Measurements from ENCODE around the gene DUSP2.

The DUSP2 gene

DNA sequence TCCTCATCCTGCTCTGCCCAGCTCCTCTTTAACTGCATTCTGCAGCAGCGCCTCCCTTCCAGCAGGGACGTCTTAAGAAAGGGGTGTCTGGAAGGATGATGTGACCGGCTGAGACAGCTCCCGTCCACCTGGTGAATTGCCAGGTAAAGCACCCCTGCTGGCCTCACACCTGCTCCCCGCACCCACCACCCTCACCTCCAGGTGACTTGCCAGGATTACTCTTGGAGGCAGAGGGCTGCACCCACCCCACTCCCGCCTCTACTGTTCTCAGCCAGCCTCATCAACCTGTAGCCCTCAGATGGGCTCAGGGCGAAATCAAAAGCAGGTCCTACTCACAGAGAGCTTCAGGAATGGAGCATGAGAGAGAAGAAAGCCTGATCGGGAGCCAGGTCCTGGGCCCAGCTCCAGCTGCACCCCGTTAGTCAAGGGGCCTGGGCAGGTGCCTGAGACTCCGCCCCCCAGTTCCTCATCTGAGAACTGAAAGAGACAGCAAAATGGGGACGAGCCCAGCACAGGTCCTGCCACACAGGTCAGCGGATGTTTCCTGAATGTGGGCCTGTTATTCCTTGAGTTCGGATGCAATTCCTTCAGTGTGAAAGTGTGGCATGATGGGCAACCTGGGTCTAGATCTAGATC lies 34.5 kb downstream of the DUSP2 start:
- no peak overlapping the region for H3K4me3 Mint-ChIP-seq
- H3K27me3 Mint-ChIP-seq, result no peaks in the 10 kb centered on the region
- no peaks in the 10 kb centered on the region for H3K9me3 Mint-ChIP-seq (ENCODE audit: low read depth)
- H3K27ac Mint-ChIP-seq, result no peak overlapping the region
- peaks cover 3% of the 10 kb centered on the region for H3K4me1 Mint-ChIP-seq (ENCODE audit: low read depth)
- H3K36me3 Mint-ChIP-seq, result no peaks in the 10 kb centered on the region

DNA sequence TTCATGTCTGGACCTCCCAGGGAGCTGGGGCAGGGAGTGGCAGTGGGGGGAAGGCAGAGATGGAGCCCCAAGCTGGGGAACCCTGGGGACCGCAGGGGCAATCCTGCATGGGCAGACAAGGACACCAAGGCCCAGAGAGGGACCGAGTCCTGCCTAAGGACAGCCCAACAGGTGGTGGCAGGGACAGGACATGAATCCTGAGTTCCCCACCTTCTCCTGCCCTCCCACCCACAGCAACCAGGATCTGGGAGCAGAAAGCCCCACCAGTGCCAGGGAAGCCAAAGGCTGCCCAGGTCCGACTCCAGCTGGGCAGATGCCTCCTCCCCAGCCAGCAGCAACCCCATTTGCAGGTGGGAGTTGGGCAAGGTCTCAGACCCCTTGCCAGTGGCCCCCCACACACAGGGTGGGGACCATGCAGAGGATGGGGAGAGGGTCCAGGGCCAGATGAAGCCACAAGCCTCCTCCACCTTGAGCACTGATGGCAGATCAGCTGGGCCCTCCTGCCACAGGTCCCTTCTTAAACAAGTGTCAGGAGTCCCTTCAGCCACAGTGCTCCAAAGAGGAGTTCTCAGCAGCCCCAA lies 35.2 kb downstream of the DUSP2 start:
- Mint-ChIP-seq H3K27ac (no peak overlapping the region), H3K4me3 (no peak overlapping the region), H3K27me3 (no peaks in the 10 kb centered on the region), H3K9me3 (ENCODE audit: low read depth) (no peaks in the 10 kb centered on the region), H3K4me1 (ENCODE audit: low read depth) (no peaks in the 10 kb centered on the region), H3K36me3 (no peaks in the 10 kb centered on the region)

DNA sequence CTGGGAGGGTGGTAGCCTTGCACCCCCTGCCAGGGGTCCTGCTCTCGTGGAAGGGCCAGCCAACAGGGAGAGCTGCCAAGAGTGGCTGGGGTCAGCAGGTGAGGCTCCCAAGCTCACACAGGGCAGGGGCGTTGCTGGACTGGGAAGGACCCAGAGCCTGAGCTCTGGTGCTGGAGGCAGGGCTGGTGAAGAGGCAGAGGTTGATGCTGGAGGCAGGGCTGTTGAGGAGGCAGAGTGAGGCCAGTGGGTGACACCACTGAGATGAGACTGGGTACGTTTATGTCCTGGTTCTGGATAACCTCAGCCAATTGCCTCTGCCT lies 35.9 kb downstream of the DUSP2 start:
- H3K27ac Mint-ChIP-seq, result no peak overlapping the region
- no peaks in the 10 kb centered on the region for H3K36me3 Mint-ChIP-seq
- H3K4me1 Mint-ChIP-seq (ENCODE audit: low read depth), result no peaks in the 10 kb centered on the region
- no peaks in the 10 kb centered on the region for H3K9me3 Mint-ChIP-seq (ENCODE audit: low read depth)
- H3K4me3 Mint-ChIP-seq, result no peak overlapping the region
- H3K27me3 Mint-ChIP-seq, result no peaks in the 10 kb centered on the region

DNA sequence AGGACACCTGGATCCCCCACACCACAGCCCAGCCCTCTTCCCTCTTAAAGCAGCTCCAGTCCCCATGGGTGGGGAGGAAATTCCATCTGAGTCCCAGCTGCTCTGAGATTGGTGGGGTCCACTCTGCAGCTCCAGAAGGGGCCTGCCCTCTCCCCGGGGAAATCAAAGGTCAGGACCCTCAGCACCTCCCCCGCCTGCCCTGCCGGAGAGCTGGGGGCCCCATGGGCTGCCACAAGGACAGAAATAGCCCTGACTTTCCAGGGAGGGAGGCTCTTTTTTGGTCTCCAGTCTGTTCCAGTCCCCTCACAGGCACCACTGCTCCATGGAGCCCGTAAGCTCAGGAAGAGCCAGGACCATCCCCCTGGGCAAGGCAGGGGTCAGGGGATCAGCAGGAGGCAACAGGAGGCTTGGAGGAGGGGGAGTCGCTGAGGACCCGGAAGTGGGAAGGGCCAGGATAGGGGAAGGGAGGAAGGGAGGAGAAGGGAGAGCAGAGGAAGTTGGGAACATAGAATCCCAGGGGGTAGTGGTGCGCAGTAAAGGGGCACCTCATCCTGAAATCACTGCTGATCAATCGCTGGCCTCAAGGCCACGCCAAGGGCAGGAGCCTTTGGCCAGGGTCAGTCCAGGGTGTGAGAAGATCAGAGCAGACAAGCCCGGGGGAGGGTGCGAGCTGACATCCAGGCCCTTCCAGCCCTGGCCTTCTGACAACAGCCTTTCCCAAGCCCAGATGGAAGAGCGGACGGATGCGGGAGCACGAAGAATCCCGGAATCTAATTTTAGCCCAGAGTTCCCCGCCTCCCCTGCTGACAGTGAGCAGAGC lies 36.5 kb downstream of the DUSP2 start:
- no peaks in the 10 kb centered on the region for H3K4me1 Mint-ChIP-seq (ENCODE audit: low read depth)
- H3K27ac Mint-ChIP-seq, result no peak overlapping the region
- no peaks in the 10 kb centered on the region for H3K27me3 Mint-ChIP-seq
- no peak overlapping the region for H3K4me3 Mint-ChIP-seq
- no peaks in the 10 kb centered on the region for H3K36me3 Mint-ChIP-seq
- H3K9me3 Mint-ChIP-seq (ENCODE audit: low read depth), result no peaks in the 10 kb centered on the region

DNA sequence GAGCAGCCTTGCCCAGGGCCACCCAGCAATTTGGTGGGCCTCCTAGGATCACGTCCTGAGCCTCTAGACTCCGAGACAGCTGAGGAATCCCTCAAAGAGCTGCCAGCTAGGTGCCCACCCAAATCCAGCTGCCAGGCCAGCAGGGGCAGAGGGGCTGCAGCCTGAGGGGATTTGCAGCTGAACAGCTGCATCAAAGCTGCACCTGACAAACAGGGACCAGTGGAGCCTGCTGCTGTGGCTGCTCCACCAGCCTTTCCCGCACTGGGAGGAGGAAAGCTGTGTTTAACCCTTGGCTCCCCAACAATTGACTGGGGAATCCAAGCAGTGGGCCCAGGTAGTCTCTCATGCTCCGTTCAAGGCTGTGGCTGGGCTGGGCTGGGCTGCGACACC lies 37.1 kb downstream of the DUSP2 start:
- Mint-ChIP-seq H3K9me3 (ENCODE audit: low read depth) (no peaks in the 10 kb centered on the region), H3K4me1 (ENCODE audit: low read depth) (no peaks in the 10 kb centered on the region), H3K27ac (no peak overlapping the region), H3K27me3 (no peaks in the 10 kb centered on the region), H3K4me3 (no peak overlapping the region), H3K36me3 (no peaks in the 10 kb centered on the region)

DNA sequence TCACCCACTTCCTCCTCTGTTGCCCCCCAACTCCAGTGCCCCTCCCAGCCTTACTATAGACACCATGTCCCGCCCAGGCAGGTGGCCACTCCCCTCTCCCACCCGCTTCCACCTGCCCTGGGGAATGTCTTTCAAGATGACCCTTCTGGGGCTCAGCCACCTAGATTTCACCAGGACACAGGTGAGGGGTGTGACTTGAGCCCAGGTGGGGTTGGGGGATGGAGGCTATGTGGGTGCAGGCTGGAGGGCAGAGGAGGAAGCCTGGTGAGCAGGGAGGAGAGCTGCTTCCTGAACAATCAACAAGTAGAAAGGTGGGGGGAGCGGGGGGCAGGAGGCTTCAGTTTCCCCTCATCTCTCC lies 37.6 kb downstream of the DUSP2 start:
- Mint-ChIP-seq H3K9me3 (ENCODE audit: low read depth) (no peaks in the 10 kb centered on the region), H3K4me3 (no peak overlapping the region), H3K36me3 (no peaks in the 10 kb centered on the region), H3K27me3 (no peaks in the 10 kb centered on the region), H3K4me1 (ENCODE audit: low read depth) (no peaks in the 10 kb centered on the region), H3K27ac (no peak overlapping the region)

DNA sequence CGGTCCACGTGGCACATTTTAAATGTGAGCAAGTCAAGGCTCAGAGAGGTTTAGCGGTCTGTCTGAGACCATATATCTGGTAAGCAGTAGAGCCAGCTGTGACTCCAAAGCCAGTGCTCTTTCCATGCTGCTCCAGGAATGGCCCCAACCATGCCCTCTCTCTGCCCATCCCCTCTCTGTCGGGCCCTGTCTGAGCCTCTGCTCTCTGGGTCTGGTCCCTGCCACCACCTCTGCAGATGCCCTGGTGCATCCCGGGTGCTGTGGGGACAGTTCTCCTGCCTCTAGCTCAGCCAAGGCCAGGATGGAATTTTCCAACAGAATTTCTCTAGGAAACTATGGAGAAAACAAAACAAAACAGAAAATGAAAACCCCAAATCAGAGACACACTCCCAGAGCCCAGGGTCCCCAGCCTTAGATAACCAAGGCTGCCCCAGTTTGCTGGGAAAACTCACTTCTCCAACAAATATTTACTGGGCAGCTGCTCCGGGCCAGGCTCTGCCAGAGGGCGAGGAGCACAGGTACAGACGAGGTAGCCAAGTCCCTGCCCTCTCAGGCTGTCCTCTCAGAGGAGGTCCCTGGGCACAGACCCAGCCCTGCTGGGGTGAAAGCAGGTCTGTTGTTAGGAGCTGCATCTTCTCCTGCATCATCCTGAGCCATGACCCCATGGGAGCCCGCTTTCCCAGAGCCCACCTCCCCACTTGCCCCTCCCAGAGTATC lies 38.1 kb downstream of the DUSP2 start:
- Mint-ChIP-seq H3K27ac (no peak overlapping the region), H3K9me3 (ENCODE audit: low read depth) (no peaks in the 10 kb centered on the region), H3K27me3 (no peaks in the 10 kb centered on the region), H3K36me3 (no peaks in the 10 kb centered on the region), H3K4me3 (no peak overlapping the region), H3K4me1 (ENCODE audit: low read depth) (no peaks in the 10 kb centered on the region)

DNA sequence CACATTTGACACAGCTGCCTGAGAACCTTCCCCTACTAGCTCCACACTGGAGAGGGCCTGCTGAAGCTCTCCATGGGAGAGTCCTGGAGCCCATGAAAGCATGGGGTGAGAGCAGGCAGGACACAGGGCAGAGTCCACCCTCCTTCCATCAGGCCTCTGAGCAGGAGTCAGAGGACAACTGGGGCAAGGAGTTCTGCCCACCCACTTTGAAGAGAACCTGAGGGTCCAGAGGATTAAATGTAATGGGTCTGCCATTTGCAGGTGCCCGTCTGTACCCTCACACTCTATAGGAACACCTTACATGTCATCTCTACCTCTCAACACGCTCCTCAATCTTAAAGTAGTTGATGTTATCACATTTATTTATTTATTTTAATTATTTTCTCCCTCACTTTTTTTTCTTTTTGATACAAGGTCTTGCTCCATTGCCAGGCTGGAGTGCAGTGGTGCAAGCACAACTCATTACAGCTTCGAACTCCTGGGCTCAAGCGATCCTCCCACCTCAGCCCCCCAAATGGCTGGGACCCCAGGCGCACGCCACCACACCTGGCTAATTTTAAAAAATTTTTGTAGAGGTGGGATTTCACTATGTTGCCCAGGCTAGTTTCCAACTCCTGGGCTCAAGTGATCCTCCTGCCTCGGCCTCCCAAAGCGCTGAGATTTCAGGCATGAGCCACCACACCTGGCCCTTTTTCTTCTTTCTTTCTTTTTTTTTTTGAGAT lies 39.1 kb downstream of the DUSP2 start:
- no peaks in the 10 kb centered on the region for H3K27me3 Mint-ChIP-seq
- no peaks in the 10 kb centered on the region for H3K4me1 Mint-ChIP-seq (ENCODE audit: low read depth)
- no peaks in the 10 kb centered on the region for H3K9me3 Mint-ChIP-seq (ENCODE audit: low read depth)
- H3K4me3 Mint-ChIP-seq, result no peak overlapping the region
- H3K36me3 Mint-ChIP-seq, result no peaks in the 10 kb centered on the region
- H3K27ac Mint-ChIP-seq, result no peak overlapping the region

DNA sequence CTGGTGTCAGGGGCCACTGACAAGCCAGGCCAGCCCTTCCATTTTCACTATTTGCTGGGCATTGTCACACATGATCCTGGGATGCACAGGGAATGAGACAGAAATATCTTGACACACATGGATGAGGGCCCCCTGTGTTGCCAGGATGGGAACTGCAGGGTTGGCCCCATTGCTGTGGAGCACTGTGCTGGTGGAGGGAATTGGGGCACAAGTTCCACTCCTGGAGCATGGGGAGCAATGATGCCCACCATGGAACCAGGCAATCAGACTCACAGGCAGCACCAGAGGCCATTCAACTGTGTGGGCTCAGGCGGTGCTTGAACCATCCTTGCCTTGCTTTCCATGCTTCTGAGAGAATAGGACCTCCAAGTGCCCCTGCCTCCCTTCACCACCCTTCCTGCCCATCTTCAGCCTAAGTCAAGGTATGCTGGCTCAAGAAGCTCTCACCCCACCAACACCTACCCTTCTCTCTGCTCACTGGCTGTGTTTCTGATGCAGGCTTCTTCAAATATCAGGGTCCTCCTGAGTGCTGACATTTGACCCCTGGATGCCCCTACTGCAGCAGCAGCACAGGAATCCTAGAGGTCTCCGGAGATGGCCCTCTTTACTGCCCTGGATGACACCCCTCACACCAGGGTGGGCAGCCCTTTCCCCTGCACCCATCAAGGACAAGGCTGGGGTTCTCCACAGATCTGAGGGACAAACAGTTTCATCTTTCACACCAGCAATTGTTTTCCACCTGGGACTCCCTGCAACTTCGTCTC lies 39.9 kb downstream of the DUSP2 start:
- no peak overlapping the region for H3K27ac Mint-ChIP-seq
- H3K4me3 Mint-ChIP-seq, result no peak overlapping the region
- no peaks in the 10 kb centered on the region for H3K9me3 Mint-ChIP-seq (ENCODE audit: low read depth)
- H3K4me1 Mint-ChIP-seq (ENCODE audit: low read depth), result no peaks in the 10 kb centered on the region
- H3K36me3 Mint-ChIP-seq, result no peaks in the 10 kb centered on the region
- no peaks in the 10 kb centered on the region for H3K27me3 Mint-ChIP-seq

DNA sequence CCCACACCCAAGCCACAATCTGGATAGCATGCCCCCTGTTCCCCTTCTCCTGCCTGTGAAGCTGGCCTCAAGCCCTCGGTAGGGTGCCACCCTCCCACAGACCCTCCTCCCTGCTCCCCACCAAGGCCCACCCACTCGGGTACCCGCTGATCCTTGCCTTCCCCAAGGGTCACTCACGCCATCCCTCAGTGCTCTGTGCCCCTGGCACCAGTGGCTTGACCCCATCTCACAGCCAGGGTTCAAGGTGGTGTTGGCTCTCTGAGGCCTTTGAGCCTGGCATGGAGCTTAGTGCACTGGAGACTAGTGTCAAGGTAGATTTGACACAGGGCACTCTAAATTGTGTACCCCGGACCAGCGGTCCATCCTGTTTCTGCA lies 40.8 kb downstream of the DUSP2 start:
- no peaks in the 10 kb centered on the region for H3K27me3 Mint-ChIP-seq
- no peaks in the 10 kb centered on the region for H3K36me3 Mint-ChIP-seq
- H3K27ac Mint-ChIP-seq, result no peak overlapping the region
- H3K4me3 Mint-ChIP-seq, result no peak overlapping the region
- H3K4me1 Mint-ChIP-seq (ENCODE audit: low read depth), result no peaks in the 10 kb centered on the region
- no peaks in the 10 kb centered on the region for H3K9me3 Mint-ChIP-seq (ENCODE audit: low read depth)

DNA sequence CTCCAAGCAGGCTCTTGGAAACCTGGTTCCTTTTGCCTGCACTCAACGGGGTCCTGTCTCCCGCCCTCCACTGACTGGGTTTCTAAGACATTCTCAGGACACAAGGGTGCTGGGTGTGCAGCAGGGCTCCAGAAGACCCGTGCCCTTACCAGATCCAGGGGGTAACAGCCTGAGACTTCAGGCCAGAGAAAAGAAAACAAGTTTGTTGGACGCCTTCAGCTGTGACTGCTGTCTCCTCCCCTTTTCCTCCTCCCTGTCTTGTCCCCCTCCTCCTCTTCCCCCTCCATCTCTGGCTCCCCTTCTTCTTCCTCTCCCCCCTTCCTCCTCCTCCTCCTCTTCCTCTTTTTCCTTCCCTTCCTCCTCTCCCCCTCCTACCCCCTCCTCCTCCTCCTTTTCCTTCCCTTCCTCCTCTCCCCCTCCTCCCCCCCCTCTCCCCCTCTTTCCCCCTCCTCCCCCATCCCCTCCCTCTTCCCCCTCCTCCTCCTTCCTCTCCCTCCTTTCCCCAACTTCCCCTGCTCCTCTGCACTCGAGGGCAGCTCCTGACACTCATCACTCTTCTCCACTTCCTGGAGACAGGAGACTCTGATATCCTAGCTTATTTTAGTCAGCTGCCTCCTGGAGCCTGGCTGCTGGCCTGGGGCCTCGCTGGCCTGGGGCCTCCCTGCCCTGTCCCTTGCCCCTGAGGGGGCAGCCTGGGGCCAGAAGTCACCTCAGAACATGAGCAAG lies 41.3 kb downstream of the DUSP2 start:
- Mint-ChIP-seq H3K4me3 (no peak overlapping the region), H3K27me3 (no peaks in the 10 kb centered on the region), H3K4me1 (ENCODE audit: low read depth) (no peaks in the 10 kb centered on the region), H3K9me3 (ENCODE audit: low read depth) (no peaks in the 10 kb centered on the region), H3K36me3 (no peaks in the 10 kb centered on the region), H3K27ac (no peak overlapping the region)

DNA sequence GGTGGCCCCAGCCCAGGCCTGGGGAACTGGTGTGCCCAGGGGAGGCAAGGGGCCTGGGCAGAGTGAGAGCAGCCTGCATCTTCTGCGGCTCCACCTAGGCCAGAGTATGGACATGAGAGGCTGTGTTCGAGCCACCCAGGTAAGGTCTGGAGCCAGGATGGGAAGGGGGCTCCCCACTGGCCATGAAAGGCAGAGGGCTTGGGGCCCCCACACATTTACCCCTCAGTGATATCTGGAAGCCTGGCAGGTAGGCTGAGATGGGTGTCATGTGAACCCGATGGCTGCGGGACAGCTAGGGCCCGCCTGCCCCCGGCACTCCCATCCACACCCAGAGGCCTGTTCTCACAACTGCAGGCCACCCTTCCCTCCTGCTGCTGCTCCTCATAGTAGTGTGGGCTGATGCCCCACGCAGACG lies 42.0 kb downstream of the DUSP2 start:
- Mint-ChIP-seq H3K9me3 (ENCODE audit: low read depth) (no peaks in the 10 kb centered on the region), H3K4me3 (no peak overlapping the region), H3K4me1 (ENCODE audit: low read depth) (no peaks in the 10 kb centered on the region), H3K27me3 (no peaks in the 10 kb centered on the region), H3K27ac (no peak overlapping the region), H3K36me3 (no peaks in the 10 kb centered on the region)

DNA sequence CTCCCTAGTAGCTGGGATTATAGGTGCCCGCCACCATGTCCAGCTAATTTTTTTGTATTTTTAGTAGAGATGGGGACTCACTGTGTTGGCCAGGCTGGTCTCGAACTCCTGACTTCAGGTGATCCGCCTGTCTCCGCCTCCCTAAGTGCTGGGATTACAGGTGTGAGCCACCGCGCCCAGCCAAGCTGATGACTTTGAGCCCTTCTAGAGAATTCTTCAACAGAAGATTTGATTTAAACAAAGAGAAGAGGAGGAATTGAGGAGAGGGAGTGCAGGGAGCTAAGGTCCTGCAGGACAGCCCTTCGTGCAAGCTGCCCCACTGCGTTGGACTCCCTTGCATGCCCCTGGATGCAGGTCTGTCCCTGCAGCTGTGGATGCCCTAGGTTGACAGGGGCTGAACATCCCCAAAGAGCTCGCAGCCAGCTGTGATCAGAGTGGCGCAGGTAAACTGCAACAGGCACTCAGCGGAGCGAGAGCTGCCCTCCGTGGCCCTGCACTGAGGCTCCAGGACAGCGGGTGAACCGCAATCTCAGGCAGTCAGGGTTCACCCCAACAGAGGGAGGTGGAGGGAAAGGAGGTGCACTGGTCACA lies 42.5 kb downstream of the DUSP2 start:
- no peaks in the 10 kb centered on the region for H3K9me3 Mint-ChIP-seq (ENCODE audit: low read depth)
- H3K4me3 Mint-ChIP-seq, result no peak overlapping the region
- H3K36me3 Mint-ChIP-seq, result no peaks in the 10 kb centered on the region
- no peak overlapping the region for H3K27ac Mint-ChIP-seq
- H3K4me1 Mint-ChIP-seq (ENCODE audit: low read depth), result no peaks in the 10 kb centered on the region
- no peaks in the 10 kb centered on the region for H3K27me3 Mint-ChIP-seq

Data from activated naive CD8-positive, alpha-beta T cell (primary cell).